ENCODE data around the gene GATAD2B.

DNA sequence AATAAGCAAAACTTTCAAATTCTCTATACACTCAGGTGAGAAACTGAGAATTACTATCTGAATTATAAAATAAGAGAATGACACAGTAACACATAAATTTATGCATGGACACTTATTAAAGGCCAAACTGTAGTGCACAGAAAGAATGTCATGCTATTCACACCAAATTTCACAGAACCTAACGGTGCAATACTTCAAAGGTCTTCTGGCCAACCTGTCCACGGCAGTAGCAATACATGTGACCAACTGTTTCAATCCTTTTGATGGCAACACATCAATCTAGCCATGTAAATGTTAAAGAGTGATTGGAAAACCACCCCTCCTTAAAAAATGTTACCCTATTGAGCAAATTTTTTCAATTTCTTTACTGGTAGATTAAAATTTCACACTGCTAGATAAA is 10.4 kb downstream of the GATAD2B start:
- no peak for TF ChIP-seq CTCF (conservative IDR thresholded peaks at IDR 0.05; ENCODE audit: low read length)
- TF ChIP-seq EZH2phosphoT487 (IDR thresholded peaks at IDR 0.05; ENCODE audit: borderline replicate concordance) = no peak

All from Loucy (cell line).